Measurements from ENCODE around the gene SYTL2. TPM values are rescaled to one million over a fixed set of nuclear protein-coding genes. Genes with fewer than 3 reads are reported as not detected.

The SYTL2 gene
- total RNA-seq, 1 experiment from 2014 or later, result 0.77 TPM

GRCh38 chr11:85835729-85836128, 24.8 kb upstream of the SYTL2 start:
- Histone ChIP-seq H3K36me3 (ENCODE audit: insufficient read depth, low read length, poor library complexity, severe bottlenecking) (no peaks in the 10 kb centered on the region), H3K4me1 (ENCODE audit: insufficient read depth, low read length, poor library complexity, severe bottlenecking) (no peaks in the 10 kb centered on the region), H3K27ac (ENCODE audit: low read depth, low read length, poor library complexity, severe bottlenecking) (no peak overlapping the region), H3K9me3 (ENCODE audit: low read depth, low read length, poor library complexity, severe bottlenecking) (no peaks in the 10 kb centered on the region), H3K4me3 (ENCODE audit: low read depth, low read length, poor library complexity, severe bottlenecking) (no peak overlapping the region), H3K27me3 (replicated peaks; ENCODE audit: insufficient read depth, low read depth, low read length, poor library complexity) (no peaks in the 10 kb centered on the region)
- no peak for TF ChIP-seq EZH2 (IDR thresholded peaks at IDR 0.05; ENCODE audit: borderline replicate concordance, low read depth, low read length, poor library complexity, severe bottlenecking)
- TF ChIP-seq, protein P1, sequence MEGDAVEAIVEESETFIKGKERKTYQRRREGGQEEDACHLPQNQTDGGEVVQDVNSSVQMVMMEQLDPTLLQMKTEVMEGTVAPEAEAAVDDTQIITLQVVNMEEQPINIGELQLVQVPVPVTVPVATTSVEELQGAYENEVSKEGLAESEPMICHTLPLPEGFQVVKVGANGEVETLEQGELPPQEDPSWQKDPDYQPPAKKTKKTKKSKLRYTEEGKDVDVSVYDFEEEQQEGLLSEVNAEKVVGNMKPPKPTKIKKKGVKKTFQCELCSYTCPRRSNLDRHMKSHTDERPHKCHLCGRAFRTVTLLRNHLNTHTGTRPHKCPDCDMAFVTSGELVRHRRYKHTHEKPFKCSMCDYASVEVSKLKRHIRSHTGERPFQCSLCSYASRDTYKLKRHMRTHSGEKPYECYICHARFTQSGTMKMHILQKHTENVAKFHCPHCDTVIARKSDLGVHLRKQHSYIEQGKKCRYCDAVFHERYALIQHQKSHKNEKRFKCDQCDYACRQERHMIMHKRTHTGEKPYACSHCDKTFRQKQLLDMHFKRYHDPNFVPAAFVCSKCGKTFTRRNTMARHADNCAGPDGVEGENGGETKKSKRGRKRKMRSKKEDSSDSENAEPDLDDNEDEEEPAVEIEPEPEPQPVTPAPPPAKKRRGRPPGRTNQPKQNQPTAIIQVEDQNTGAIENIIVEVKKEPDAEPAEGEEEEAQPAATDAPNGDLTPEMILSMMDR (conservative IDR thresholded peaks at IDR 0.05; ENCODE audit: low read depth, low read length), result no peak
- no peak for DNase-seq (ENCODE audit: low spot score)
- POLR2A ChIA-PET (ENCODE audit: low non-redundant PET), result no interaction called here
- CTCF ChIA-PET, result no interaction called here
- intact Hi-C loops (cut with micrococcal nuclease; ENCODE audit: unreplicated experiment), result no loop called here
- BruUV-seq (replicated peaks), result no TSS peak

- no peaks in the 10 kb centered on the region for H3K9me3 ChIP-seq (ENCODE audit: low read depth, low read length, poor library complexity, severe bottlenecking)
- no peak for TF ChIP-seq EZH2 (IDR thresholded peaks at IDR 0.05; ENCODE audit: borderline replicate concordance, low read depth, low read length, poor library complexity, severe bottlenecking)
- TF ChIP-seq, protein P1 (conservative IDR thresholded peaks at IDR 0.05; ENCODE audit: low read depth, low read length), result no peak
- DNase-seq (ENCODE audit: low spot score), result no peak
- POLR2A ChIA-PET (ENCODE audit: low non-redundant PET), result no interaction called here
- CTCF ChIA-PET, result no interaction called here
- intact Hi-C loops (cut with micrococcal nuclease; ENCODE audit: unreplicated experiment), result no loop called here
- no peaks in the 10 kb centered on the region for H3K4me1 ChIP-seq (ENCODE audit: insufficient read depth, low read length, poor library complexity, severe bottlenecking)
- no peak overlapping the region for H3K27ac ChIP-seq (ENCODE audit: low read depth, low read length, poor library complexity, severe bottlenecking)
- H3K27me3 ChIP-seq (replicated peaks; ENCODE audit: insufficient read depth, low read depth, low read length, poor library complexity), result no peaks in the 10 kb centered on the region
- no peak overlapping the region for H3K4me3 ChIP-seq (ENCODE audit: low read depth, low read length, poor library complexity, severe bottlenecking)
- no peaks in the 10 kb centered on the region for H3K36me3 ChIP-seq (ENCODE audit: insufficient read depth, low read length, poor library complexity, severe bottlenecking)
- no TSS peak for BruUV-seq (replicated peaks)
Observed at GRCh38 chr11:85835263-85835662, 24.3 kb upstream of the SYTL2 start.

DNA sequence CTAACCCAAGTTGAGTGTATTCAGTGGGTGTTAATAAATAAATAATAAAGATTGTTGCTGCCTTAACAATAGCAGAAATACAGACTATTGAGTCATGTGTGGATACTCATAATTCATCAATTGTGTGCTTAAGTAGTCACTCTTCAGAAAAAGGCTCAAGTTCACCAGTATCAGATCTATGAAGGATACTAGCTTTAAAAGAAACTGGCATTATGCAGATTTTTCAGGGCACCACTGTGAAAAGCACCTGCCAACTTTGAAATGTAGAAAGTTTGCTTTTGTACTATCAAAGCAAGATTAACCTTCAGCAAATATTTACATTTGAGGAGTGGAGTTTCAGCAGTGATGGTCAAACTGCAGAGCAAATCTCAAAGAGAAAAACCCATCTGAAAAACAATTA, 20.1 kb upstream of the SYTL2 start:
- Histone ChIP-seq H3K27me3 (replicated peaks; ENCODE audit: insufficient read depth, low read depth, low read length, poor library complexity) (no peaks in the 10 kb centered on the region), H3K4me3 (ENCODE audit: low read depth, low read length, poor library complexity, severe bottlenecking) (no peak overlapping the region), H3K4me1 (ENCODE audit: insufficient read depth, low read length, poor library complexity, severe bottlenecking) (no peaks in the 10 kb centered on the region), H3K36me3 (ENCODE audit: insufficient read depth, low read length, poor library complexity, severe bottlenecking) (no peaks in the 10 kb centered on the region), H3K9me3 (ENCODE audit: low read depth, low read length, poor library complexity, severe bottlenecking) (no peaks in the 10 kb centered on the region), H3K27ac (ENCODE audit: low read depth, low read length, poor library complexity, severe bottlenecking) (no peak overlapping the region)
- no peak for DNase-seq (ENCODE audit: low spot score)
- no TSS peak for BruUV-seq (replicated peaks)
- ChIA-PET POLR2A (ENCODE audit: low non-redundant PET) (no interaction called here), CTCF (no interaction called here)
- intact Hi-C loops (cut with micrococcal nuclease; ENCODE audit: unreplicated experiment), result no loop called here
- no peak for TF ChIP-seq EZH2 (IDR thresholded peaks at IDR 0.05; ENCODE audit: borderline replicate concordance, low read depth, low read length, poor library complexity, severe bottlenecking)
- TF ChIP-seq, protein P1 (conservative IDR thresholded peaks at IDR 0.05; ENCODE audit: low read depth, low read length), result no peak
